Spinal cord (tissue), 10 donors: ENCODE data around the gene SYNPR. TPM values are rescaled to one million over a fixed set of nuclear protein-coding genes. Genes with fewer than 3 reads are reported as not detected.

Source experiments
- DNase-seq, 6 donors: peaks; one replicate each; pipeline versions ENCODE4 v3.0.0 to v3.0.0-alpha.2; 2013 to 2015; ENCODE audit warnings: low spot score in 6 of 6, low read depth in 4 of 6
- H3K27ac ChIP-seq: one replicate; pipeline ENCODE4 v1.5.1; 2013; ENCODE audit warnings: low read depth, low read length, control low read depth
- H3K27me3 ChIP-seq: one replicate; pipeline ENCODE4 v1.6.1; 2013; ENCODE audit warnings: low read length; ENCODE audit not compliant: control insufficient read depth, insufficient read depth
- H3K36me3 ChIP-seq: one replicate; pipeline ENCODE4 v1.6.1; 2013; ENCODE audit warnings: low read length; ENCODE audit not compliant: control insufficient read depth, insufficient read depth
- H3K4me1 ChIP-seq: one replicate; pipeline ENCODE4 v1.6.1; 2013; ENCODE audit warnings: low read length; ENCODE audit not compliant: control insufficient read depth, insufficient read depth
- H3K4me3 ChIP-seq: one replicate; pipeline ENCODE4 v1.5.1; 2013; ENCODE audit warnings: low read depth, low read length, control low read depth
- H3K9me3 ChIP-seq: one replicate; pipeline ENCODE4 v1.6.1; 2013; ENCODE audit warnings: low read length; ENCODE audit not compliant: control insufficient read depth, insufficient read depth
- WGBS: methylation state at CpG from one replicate; pipeline ENCODE4 v1.1.5; 2013; ENCODE audit warnings: missing lambda C conversion rate; ENCODE audit not compliant: insufficient coverage; 5-methylcytosine and 5-hydroxymethylcytosine counted together
- polyA plus RNA-seq, 2 donors: library from polyadenylated mRNA; unstranded; fragments of 120-200 nt; gene quantifications; one replicate each; pipeline ENCODE4 v1.2.1, GENCODE V29; 2013; ENCODE audit not compliant: insufficient read length in 2 of 2
- total RNA-seq, 2 donors: library from RNA; depleted of rRNA in 1 of 2; stranded (reverse); fragments of 120-200 nt in 1 of 2; fragments of >200 nt in 1 of 2; gene quantifications; one replicate each; pipeline versions ENCODE4 v1.2.3 to v1.2.4, GENCODE V29; 2013 to 2014
- donor health status: healthy.

The SYNPR gene
- total and polyA plus RNA-seq, 4 donors, result 9.9 to 83.5 (median 63.8) TPM

DNA sequence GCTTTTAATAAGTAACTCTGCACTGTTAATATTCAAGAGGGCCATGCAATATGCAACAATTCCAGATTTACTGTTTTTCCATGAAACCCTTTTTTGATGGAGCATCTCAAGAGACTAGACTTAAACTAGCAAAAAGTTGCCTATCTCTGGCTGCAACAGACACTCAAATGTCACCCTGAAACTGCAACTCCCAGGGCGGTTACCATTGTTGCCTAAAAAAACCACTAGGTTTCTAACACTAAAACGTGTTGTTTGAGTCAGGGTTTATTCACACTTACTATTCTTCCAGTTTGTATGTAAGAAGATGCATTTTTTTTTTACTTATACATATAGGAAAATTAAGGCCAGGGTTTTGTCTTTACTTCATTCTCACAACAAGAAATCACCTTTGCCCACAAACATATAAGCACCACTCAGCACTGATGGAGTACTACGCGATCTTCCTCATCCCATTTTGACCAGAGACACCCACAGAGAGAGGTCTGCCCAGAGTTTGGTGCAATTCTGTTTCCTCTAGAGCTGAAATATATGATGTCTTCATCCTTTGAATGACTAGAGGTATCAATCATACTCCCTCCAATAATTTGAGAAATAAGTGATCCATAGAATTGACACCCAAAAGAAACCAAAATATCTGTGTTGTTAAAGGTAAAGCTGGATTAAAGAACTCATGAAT, 250.4 kb downstream of the SYNPR start:
- no peak for DNase-seq
- H3K27ac ChIP-seq, result no peak overlapping the region
- no CpG with 5 or more reads among the region's 4 CpGs for WGBS

DNA sequence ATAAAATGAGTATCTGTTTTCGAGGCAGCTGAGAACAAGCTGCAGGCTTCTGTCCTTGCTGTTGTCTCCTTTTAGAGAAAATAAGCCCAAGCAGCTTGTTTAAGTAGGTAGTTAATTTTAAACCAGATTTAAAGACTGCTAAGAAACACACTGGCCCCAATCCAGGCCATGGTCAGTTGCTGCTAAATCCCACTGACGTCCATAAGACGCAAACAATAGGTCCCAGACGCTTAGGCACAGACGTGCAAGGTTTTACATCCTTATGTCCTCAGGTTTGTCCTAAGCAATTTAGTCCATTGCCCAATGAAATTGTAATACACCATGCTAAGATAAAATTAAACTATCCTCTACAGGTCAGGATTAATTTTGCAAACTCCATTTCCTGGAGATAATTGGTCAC, 254.4 kb downstream of the SYNPR start:
- no peaks in the 10 kb centered on the region for H3K27me3 ChIP-seq
- H3K27ac ChIP-seq, result no peak overlapping the region
- no peaks in the 10 kb centered on the region for H3K36me3 ChIP-seq
- peak in 3 of 6 donors; percentile 5 to 39 (median 9) for DNase-seq
- no peaks in the 10 kb centered on the region for H3K9me3 ChIP-seq
- H3K4me1 ChIP-seq, result no peaks in the 10 kb centered on the region
- no peak overlapping the region for H3K4me3 ChIP-seq
- 82% methylated on average over 5 of the region's 5 CpGs for WGBS

More for the DNA sequence above, 250.4 kb downstream of the SYNPR start:
- Histone ChIP-seq H3K27me3 (no peaks in the 10 kb centered on the region), H3K4me3 (no peak overlapping the region), H3K36me3 (no peaks in the 10 kb centered on the region), H3K9me3 (no peaks in the 10 kb centered on the region), H3K4me1 (no peaks in the 10 kb centered on the region)

- DNase-seq, result no peak
- Histone ChIP-seq H3K4me3 (no peak overlapping the region), H3K9me3 (no peaks in the 10 kb centered on the region), H3K36me3 (no peaks in the 10 kb centered on the region), H3K4me1 (no peaks in the 10 kb centered on the region), H3K27me3 (no peaks in the 10 kb centered on the region), H3K27ac (no peak overlapping the region)
- 80% methylated on average over 1 of the region's 1 CpG for WGBS
Measured at GRCh38 chr3:63538919-63539318, 260.8 kb downstream of the SYNPR start.

- Histone ChIP-seq H3K27me3 (no peaks in the 10 kb centered on the region), H3K36me3 (no peaks in the 10 kb centered on the region), H3K9me3 (no peaks in the 10 kb centered on the region), H3K27ac (no peak overlapping the region), H3K4me1 (no peaks in the 10 kb centered on the region), H3K4me3 (no peak overlapping the region)
- DNase-seq, result no peak
- WGBS, result no CpG with 5 or more reads among the region's 1 CpG
Measured at GRCh38 chr3:63555767-63556166, 277.7 kb downstream of the SYNPR start.

- H3K27me3 ChIP-seq, result no peaks in the 10 kb centered on the region
- no peak for DNase-seq
- no peak overlapping the region for H3K27ac ChIP-seq
- no peaks in the 10 kb centered on the region for H3K4me1 ChIP-seq
- no peak overlapping the region for H3K4me3 ChIP-seq
- 82% methylated on average over 3 of the region's 9 CpGs for WGBS
- H3K9me3 ChIP-seq, result no peaks in the 10 kb centered on the region
- no peaks in the 10 kb centered on the region for H3K36me3 ChIP-seq
Measured at GRCh38 chr3:63556401-63556800, 278.3 kb downstream of the SYNPR start.

DNA sequence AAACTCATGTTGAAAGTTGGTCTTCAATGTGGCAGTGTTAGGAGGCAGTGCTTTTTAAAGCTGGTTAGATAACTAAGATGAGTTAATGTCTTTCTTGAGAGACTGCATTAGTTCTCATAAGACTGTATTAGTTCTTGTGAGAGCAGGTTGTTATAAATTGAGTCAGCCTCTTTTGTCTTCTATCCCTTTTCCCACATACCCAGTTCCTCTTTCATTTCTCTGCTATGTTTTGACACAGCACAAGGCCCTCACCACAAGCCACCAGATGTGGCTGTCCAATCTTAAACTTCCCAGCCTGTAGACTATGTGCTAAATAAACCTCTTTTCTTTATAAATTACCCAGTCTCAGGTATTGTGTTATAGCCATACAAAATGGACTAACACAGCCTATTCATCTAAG, 279.8 kb downstream of the SYNPR start:
- H3K9me3 ChIP-seq, result no peaks in the 10 kb centered on the region
- no peak for DNase-seq

DNA sequence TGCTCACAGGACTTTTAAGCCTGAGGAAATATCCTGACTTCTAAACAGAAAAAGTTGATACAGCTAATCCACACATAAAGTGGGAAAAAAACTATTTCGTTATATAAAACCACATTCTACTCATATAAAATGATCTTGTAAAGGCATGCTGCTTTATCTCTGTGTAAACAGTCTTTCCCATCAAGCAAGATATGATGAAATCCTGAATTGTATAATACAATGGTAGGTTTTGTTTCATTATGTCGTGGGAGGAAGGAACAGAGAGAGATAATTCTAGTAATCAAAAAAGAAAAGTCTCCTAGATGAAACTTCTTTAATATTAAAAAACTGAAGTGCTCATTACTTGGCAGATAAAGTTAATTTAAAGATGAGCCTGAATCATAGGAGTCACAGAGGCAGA, 281.8 kb downstream of the SYNPR start:
- Histone ChIP-seq H3K9me3 (no peaks in the 10 kb centered on the region), H3K27ac (no peak overlapping the region), H3K4me1 (no peaks in the 10 kb centered on the region), H3K27me3 (no peaks in the 10 kb centered on the region), H3K36me3 (no peaks in the 10 kb centered on the region), H3K4me3 (no peak overlapping the region)
- no CpG with 5 or more reads among the region's 2 CpGs for WGBS
- no peak for DNase-seq

More for the DNA sequence above, 279.8 kb downstream of the SYNPR start:
- Histone ChIP-seq H3K36me3 (no peaks in the 10 kb centered on the region), H3K27me3 (no peaks in the 10 kb centered on the region), H3K4me1 (no peaks in the 10 kb centered on the region), H3K27ac (no peak overlapping the region), H3K4me3 (no peak overlapping the region)

- WGBS, result no CpG with 5 or more reads among the region's 1 CpG
- no peak for DNase-seq
- Histone ChIP-seq H3K27me3 (no peaks in the 10 kb centered on the region), H3K9me3 (no peaks in the 10 kb centered on the region), H3K4me3 (no peak overlapping the region), H3K27ac (no peak overlapping the region), H3K36me3 (no peaks in the 10 kb centered on the region), H3K4me1 (no peaks in the 10 kb centered on the region)
Measured at GRCh38 chr3:63561879-63562278, 283.8 kb downstream of the SYNPR start.

DNA sequence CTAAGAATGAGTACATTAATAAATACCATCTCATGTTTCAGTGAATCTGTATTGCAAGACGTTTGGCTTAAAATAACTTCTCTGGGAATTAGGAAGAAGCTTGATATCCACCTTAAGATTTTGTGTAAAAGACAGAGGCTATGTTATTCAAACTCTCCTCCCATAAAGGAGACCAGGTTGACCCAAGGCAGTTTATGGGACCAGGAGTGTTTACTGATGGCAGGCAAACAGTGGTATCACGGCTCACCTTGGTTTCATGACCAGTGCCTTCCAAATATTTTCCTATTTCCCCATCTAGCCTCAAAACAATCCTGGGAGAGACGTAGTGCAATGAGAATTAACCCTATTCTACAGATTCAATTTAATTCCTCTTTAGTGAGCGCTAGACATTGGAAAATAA, 284.2 kb downstream of the SYNPR start:
- no peak overlapping the region for H3K4me3 ChIP-seq

GRCh38 chr3:63563572-63563971, 285.5 kb downstream of the SYNPR start:
- no peak overlapping the region for H3K4me3 ChIP-seq
- DNase-seq, result peak in 1 of 6 donors; percentile 74
- H3K27ac ChIP-seq, result no peak overlapping the region
- H3K9me3 ChIP-seq, result no peaks in the 10 kb centered on the region
- H3K27me3 ChIP-seq, result no peaks in the 10 kb centered on the region
- no peaks in the 10 kb centered on the region for H3K36me3 ChIP-seq
- H3K4me1 ChIP-seq, result no peaks in the 10 kb centered on the region

More for the DNA sequence above, 284.2 kb downstream of the SYNPR start:
- no peak overlapping the region for H3K27ac ChIP-seq
- H3K27me3 ChIP-seq, result no peaks in the 10 kb centered on the region
- no peak for DNase-seq
- H3K9me3 ChIP-seq, result no peaks in the 10 kb centered on the region
- H3K4me1 ChIP-seq, result no peaks in the 10 kb centered on the region
- H3K36me3 ChIP-seq, result no peaks in the 10 kb centered on the region
- no CpG with 5 or more reads among the region's 4 CpGs for WGBS
